HG03097 (cell line): ENCODE results near the gene CMIP.
"Not testable (repeated sequence)": the region's sequence is repeated elsewhere in the genome, so short reads cannot be mapped to it uniquely, and the experiment has no call there.

Source experiments
- ATAC-seq: cut with Tn5 transposase; IDR thresholded peaks from one replicate; pipeline ENCODE4 v1.9.1; 2021; ENCODE audit not compliant: unreplicated experiment, low FRiP score

The CMIP gene

DNA sequence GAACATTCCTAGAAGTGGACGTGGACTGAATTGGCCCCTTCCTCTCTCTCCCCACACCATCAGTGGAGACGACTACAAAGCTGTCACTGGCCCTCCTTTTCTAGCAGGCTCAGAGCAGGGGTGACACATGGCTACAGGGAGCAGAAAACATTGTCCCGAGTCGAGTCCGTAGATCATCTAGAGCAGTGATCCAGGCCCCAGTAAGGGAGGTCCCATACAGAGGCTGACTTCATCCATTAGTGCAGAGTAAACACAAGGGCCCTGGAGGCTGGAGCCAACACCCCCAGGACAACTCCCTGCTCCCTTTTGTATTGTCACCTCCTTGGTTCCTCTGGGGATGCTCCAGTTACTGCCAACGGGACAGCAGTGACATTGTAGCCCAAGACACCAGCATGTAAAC, 130.7 kb downstream of the CMIP start:
- no peak for ATAC-seq

DNA sequence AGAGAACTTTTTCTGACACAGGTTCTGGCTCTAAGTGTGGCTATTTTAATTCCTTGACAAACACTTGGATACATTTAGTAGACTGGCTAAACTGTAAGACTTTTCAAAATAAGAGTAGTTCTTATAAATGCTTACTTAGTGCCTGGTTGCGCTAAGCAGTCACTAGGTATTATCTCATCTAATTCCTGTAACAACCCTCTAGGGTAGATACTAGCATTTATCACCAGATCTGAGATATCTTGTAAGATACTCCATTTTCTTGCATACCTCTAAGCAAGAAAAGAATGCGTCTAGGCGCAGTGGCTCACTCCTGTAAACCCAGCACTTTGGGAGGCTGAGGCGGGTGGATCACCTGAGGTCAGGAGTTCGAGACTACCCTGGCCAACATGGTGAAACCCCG, 131.2 kb downstream of the CMIP start:
- no peak for ATAC-seq

DNA sequence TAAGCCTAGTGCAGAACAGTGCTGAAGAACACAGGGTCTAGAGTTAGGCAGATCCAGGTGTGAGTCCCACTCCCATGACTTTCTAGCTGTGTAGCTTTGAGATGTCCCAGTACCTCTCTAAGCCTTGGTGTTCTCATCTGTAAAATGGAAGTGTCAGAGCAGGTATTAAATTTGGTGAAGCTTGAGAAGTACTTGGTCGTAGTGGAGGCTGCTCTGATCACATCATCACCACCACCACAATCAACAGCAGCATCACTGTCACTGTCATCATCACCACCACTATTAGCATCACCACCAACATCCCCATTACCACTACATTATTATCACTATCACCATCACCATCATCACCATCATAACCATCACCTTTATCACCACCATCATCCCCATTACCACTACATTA, 132.1 kb downstream of the CMIP start:
- no peak for ATAC-seq

DNA sequence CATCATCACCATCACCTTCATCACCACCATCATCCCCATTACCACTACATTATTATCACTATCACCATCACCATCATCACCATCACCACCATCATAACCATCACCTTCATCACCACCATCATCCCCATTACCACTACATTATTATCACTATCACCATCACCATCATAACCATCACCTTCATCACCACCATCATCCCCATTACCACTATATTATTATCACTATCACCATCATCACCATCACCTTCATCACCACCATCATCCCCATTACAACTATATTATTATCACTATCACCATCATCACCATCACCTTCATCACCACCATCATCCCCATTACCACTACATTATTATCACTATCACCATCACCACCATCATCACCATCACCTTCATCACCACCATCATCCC, 132.7 kb downstream of the CMIP start:
- ATAC-seq: not testable (repeated sequence)

DNA sequence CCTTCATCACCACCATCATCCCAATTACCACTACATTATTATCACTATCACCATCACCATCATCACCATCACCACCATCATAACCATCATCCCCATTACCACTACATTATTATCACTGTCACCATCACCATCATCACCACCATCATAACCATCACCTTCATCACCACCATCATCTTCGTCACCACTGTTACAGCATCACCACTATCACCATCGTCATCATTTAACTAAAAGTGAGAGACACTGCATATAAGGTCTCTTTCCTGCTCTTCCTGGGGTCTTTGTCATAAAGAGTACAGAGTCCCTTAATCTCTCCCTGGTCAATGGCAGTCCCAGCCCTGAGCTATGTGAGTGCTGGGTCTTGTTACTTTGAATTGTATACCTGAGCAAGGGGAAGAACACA, 133.5 kb downstream of the CMIP start:
- ATAC-seq: no peak

DNA sequence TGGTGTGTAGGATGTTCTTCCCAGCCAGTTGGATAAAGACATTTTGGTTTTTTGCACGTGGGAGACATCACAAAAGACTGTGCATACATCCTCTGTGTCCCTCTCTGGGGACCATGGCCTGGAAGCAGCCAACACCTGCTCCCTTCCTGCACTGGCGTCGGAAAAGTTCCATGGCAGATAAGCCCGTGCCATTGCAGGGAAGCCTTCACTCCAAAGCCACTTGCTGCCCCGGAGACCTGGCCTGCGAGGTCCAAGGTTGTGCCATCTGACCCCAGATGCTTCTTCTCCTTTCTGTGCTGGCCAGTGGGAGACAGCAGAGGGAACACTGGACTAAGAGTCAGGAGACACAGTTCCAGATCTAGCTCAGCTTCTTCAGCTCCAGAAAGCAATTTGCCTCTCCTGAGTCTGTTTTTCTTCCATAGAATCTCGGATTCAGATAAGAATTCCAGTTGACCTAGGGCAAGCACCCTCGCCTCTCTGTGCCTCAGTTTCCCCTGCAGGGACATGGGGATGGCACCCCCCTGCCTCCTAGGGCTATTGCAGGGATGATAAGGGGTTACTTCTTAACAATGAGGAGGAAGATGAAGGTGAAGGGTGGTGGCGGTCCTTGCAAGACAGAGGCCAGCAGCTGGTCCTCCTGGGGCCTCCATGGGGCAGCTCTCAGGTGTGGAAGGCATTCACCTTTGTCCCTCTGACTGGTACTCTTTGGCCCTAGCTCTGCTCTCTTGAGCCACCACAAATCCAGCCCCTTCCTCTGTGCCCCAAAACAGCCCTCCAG, 134.2 kb downstream of the CMIP start:
- ATAC-seq: no peak

DNA sequence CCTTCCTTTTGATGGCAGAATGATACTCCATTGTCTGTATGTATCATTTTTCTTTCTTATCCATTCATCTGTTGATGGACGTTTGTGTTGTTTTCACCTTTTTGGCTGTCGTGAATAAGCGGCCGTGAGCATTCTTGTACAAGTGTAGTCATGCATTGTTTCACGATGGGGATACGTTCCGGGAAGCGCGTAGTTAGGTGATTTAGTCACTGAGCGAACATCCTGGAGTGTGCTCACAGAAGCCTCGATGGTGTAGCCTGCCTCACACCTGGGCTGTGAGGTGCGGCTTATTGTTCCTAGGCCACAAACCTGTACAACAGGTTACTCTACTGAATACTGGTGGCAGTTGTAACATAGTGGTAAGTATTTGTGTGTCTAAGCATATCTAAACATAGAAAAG, 136.5 kb downstream of the CMIP start:
- no peak for ATAC-seq

DNA sequence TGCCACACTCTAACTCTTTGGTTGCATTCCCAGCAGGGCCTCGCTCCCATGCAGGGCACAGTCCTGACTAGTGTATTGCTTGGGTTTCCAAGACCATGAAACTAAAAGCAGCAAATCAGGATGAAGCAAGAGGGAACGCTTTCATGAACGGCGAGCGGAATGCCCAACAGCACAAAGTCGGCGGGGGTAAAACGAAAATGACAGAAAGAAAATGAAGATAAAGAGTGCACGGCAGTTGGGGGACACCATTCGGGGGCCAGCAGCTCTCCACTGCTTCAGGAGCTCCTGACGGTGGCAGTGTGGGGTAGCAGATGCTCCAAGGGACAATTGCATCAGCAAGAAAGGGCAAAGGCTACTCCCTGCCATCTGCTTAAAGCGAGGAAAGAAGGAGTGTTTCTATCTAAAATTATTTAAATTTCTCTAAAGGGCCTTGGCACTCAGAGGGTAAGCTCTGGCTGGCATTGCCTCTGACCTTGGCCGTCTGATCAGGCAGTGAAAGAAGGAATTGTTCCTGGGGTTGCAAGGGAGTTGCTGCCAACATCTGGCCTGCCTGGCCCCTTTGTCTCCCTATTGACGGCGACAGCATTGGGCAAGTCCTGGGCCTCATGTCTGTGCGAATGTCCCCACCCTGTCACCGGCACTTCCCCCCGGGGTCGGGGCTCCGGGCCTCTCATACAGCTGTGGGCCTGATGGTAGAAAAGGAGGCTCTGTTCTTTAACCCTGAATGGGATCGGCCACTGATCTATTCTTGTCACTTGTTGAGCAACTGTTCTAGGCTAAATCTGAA, 138.2 kb downstream of the CMIP start:
- no peak for ATAC-seq

DNA sequence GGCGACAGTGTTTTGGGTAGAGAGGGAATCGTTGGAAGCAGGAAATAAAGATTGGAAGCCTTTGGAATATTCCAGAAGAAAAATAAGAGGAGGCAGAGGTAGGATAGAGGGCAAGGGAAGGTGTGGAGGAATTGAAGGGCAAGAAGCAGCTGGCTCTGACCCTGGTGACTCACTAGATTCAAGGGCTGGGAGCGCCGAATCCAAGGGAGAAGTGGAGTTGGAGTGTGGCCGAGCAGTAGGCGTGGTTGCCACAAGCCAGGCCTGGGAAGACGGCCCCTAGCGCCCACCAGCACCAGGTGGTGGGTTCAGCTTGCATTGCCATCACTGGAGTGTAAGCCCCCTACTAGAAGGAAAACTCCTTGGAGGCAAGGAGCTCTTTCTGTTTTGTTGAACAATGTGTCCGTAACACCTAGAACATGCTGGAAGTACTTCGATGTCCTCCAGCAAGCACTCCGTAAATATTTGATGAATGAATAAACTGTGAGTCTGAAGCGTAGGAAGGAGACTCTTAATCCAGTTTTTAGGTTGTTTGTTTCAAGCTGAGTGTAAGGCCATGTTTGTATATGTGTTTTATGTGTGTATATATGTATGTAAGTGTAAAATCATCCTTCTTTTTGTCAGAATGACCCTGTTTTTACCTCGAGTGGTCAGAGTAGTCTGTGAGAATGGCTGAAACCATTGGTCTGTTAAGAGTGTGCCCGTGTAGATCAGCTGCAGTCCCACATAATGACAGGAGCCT, 139.5 kb downstream of the CMIP start:
- no peak for ATAC-seq

DNA sequence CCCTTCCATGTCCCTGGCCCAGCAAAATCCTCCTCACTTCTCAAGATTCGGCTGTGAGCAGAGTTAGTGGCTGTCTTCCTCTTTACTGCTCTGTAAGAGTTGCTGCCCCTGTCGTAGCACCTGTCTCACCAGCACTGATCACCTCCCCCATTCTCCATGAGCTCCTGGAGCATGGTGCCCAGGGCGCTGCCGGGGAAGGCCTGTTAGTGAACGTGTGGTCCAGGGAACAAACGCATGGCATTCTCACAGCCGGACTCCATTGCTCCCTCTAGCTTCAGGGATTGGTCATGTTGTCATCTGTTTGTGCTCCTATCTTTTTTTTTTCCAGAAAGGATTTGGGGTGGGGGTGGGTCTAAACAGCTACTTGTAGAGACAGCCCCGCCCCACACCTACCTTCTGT, 141.2 kb downstream of the CMIP start:
- ATAC-seq: no peak

DNA sequence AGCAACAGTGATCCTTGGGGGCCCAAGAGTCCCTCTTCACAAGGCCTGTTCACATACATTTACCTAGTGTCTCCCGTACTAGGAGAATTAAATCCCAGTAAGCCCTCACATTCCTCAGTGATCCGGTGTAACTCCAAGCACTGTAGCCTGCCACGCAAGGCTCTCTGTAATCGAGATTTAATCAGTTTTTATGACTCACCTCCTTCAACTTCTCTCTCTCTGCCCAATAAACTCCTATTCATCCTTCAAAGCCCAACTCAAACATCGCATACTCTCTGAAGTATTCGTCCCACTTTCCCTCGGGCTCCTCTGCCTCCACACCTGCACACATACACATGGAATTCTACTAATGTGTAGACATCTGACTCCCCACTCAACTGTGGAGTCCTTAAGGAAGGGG, 141.8 kb downstream of the CMIP start:
- no peak for ATAC-seq

DNA sequence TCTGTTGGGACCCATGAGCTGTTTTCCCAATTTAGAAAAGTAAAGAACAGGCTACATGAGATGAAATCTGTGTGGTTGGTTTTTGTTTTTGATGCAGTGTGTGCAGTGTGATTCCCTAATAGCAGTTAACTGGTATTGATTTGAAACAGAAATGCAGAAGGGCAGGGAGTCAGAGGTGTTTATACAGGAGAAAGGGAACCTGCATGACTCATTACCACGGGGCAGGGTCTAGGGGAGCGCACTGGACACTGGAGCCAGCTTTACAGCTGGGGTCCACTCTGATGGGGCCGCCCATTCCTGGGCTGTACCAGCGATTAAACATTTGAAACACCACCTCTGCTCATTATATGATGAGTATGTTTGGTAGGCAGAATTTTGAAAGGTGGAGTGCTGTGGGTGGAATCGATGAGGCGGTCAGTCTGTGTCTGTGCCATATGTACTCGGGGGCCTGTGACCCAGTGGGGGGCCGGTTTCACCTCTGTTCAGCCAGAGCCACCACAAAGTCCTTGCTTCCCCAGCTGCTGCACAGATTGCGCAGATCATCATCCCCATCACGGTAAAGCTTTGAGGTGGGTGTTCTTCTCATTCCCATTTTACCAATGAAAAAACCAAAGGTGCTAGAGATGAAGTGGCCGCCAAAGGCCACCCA, 142.5 kb downstream of the CMIP start:
- no peak for ATAC-seq

DNA sequence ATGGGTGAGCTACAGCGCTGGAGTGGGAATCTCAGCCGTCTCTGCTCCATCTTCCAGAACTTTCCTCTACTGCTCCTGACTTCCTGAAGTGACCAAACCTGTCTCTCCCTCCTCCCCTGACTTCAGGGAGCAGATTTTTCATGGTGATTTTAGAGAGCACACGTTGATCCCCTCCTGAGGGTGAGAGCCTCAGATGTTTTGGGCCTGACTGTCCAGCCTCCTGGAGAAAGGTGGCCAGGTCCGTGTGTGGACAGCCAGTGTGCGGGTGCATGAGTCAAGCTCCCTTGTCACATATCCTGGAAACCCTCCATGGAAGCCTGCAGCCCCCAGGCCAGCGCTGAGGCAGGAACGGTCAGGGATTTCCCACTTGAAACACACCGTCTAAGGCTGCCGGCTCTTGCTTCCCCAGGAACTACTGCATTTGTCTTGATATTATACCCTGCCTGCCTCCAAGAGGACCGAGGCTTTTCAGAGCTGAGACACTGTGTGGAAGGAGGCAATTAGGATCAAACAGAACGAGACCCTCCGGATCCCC, 143.1 kb downstream of the CMIP start:
- ATAC-seq: no peak

DNA sequence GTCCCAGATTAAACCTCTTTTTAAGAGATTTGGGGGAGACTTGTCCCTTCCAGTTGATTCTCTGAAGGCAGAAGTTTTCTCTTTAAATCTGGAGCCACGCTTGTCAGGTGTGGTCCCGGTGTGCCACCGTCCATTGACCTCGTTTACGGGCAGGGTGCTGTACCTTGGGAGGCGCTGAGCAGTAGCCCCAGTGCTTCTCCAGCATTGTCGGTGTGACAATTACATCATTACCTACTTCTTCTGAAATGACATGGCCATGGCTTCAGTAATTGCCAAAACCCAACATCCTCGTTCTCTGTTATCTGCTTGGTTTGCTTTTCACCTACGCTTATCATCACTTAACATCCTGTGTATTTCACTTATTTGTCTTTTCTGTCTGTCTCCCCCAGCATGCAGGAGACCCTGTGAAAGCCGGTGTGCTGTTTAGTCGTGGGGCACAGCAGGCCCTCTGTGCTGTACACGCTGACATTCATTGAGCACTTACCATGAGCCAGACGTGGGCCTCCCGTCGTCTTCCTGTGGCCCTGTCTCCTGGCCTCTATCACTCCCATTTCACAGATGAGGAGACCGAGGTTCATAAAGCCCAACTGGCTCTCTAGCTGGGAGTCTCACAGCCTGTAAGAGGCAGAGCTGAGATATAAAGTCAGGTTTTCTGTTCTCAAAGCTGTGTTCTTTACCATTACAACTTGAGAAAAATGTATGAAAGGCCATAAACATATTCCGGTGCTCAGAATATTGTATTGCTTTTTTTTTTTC, 143.9 kb downstream of the CMIP start:
- no peak for ATAC-seq

DNA sequence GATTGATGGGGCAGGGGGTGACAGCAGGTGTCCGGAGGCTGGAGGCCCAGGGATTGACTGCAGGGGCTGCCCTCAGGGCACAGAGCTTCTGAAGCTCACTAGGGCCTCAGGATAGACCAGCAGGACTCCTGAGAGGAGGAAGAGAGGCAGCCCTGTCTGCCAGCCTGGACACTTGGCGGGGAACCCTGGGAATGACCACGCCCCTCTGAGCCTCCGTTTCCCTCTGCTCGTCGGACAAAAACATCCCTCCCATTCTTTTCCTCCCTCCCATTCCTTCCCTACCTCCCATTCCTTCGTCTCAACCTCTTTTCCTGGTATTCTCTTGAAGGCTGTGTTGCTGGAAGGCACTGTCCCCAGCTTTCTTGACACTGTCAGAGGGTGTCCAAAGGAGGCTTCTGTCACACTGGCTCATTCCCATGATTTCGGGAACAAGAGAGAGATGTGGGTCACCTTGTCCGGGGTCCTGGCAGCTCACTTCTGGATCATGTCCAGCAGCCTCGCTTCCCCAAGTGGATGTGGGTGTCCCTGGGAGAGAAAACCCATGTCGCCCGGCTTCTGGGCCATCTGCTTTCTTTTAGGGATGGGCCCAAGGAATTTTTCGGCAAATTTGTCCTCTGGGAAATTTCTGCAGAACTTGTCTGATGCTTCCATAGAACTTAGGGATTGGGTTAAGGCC, 145.5 kb downstream of the CMIP start:
- no peak for ATAC-seq

DNA sequence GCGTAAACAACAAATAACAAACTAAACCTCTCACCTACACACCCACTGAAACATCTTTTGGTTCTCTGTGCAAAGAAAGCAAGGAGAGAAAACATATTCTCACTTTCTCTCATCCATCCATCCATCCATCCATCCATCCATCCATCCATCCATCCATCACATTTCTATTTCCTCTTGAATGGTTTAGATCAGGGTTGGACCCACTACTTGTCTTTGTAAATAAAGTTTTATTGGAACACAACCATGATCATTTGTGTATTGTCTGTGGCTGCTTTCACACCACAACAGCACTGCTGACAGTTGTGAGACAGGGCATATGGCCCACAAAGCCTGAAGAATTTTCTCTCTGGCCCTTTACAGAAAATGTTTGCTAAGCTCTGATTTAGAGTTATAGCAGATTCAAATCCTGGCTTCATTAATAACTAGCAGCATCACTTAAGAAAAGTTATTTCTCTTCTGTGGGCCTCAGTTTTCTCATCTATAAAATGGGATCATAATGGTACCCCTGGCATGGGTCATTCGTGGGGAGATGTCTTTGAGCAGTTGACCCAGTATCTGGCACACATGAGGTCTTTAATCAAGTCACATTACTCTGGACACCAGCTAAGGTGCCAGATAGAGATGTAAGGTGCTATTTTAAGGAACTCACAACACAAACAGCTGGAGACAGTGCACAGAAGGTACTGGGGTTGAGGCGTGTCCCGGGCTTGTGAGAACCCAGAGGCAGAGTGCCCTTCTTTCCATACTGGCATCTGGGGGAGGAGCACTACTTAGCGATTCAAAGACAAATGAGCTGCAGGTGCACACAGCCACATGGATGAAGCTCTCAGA, 146.3 kb downstream of the CMIP start:
- no peak for ATAC-seq

DNA sequence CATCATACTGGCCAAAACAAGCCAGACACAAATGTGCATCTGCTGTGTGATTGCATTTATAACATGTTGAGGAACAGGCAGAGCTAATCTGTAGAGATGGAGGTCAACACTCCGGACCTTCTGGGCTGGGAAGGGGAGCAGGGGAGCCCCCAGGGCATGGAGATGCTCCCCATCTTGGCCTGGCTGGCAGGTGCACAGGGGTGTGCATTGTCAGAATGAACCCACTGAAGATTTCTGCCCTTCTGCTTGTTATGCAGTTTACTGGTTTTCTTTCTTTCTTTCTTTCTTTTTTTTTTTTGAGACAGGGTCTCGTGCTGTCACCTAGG, 146.9 kb downstream of the CMIP start:
- no peak for ATAC-seq

DNA sequence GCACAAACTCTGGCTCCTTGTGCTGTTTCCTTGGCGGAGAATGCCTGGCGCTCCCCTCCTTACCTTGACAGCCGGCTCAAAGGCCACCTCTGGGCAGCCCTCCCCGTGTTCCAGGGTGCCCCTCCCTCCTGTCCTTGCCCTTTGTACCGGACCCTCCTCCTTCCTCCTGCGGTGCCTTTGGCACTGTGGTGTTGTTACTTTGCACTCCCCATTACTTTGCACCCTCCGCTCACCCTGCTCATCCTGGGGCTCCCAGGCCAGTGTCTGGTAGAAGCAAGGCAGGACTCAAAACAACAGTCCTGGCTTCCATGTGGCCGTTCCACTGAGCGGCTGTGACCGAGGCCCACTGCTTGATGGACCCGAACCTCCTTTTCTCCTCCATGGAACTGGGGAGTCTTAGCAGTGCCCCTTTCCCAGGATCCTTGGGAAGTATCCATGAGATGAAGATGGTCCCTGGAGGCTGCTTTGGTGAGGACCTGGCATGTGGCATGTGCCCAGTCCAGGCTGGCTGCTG, 147.8 kb downstream of the CMIP start:
- no peak for ATAC-seq

DNA sequence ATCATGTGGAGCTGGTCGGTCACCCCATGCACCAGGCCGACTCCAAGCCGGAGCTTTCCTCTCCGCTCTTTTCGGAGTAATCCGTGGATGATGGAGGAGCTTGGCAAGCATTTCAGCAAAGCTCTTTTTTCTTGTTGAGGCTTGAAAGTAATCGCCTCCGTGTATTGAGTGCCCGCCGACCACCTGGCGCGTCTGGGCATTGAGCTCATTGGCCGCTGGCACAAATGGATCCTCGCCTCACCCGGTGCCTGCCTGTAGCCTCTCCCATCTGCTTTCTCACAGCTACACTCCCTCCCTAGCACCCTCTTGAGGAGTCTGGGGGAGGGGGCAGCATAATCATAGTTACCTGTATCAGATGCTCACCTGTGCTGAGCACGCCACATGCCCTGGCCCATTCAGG, 148.9 kb downstream of the CMIP start:
- no peak for ATAC-seq
